Neural progenitor cell (in vitro differentiated cells): Measurements from ENCODE around the gene CCDC33. TPM values are rescaled to one million over a fixed set of nuclear protein-coding genes. Genes with fewer than 3 reads are reported as not detected.

Source experiments
- DNase-seq: peaks from one replicate; pipeline ENCODE4 v3.0.0-alpha.2; 2016; ENCODE audit warnings: low spot score
- H2AFZ ChIP-seq: fragments of 200-600 bp; sonication (generic); replicated peaks from 2 replicates; pipeline ENCODE4 v1.6.1; 2016; ENCODE audit warnings: antibody characterized with exemption
- H3F3A ChIP-seq: fragments of 200-600 bp; sonication (generic); 2 replicates; pipeline ENCODE4 v1.6.1; 2016; ENCODE audit warnings: antibody characterized with exemption, low read depth
- H3K27ac ChIP-seq: fragments of 200-600 bp; sonication (generic); 2 replicates; pipeline ENCODE4 v1.5.1; 2016; ENCODE audit warnings: mild to moderate bottlenecking
- H3K27me3 ChIP-seq: fragments of 200-600 bp; sonication (generic); 2 replicates; pipeline ENCODE4 v1.6.1; 2016; ENCODE audit warnings: mild to moderate bottlenecking, moderate library complexity
- H3K36me3 ChIP-seq: fragments of 200-600 bp; sonication (generic); 2 replicates; pipeline ENCODE4 v1.5.1; 2016
- H3K4me1 ChIP-seq: fragments of 200-600 bp; sonication (generic); 2 replicates; pipeline ENCODE4 v1.6.1; 2016; ENCODE audit warnings: mixed run types
- H3K4me2 ChIP-seq: fragments of 200-600 bp; sonication (generic); 2 replicates; pipeline ENCODE4 v1.6.1; 2016
- H3K4me3 ChIP-seq: fragments of 200-600 bp; sonication (generic); 2 replicates; pipeline ENCODE4 v1.5.1; 2016
- H3K79me2 ChIP-seq: fragments of 200-600 bp; sonication (generic); 2 replicates; pipeline ENCODE4 v1.6.1; 2016; ENCODE audit warnings: low read depth
- H3K9ac ChIP-seq: fragments of 200-600 bp; sonication (generic); 2 replicates; pipeline ENCODE4 v1.6.1; 2016
- H3K9me3 ChIP-seq: fragments of 200-600 bp; sonication (generic); 2 replicates; pipeline ENCODE4 v1.5.1; 2016; ENCODE audit warnings: low read depth
- H4K20me1 ChIP-seq: fragments of 200-600 bp; sonication (generic); 2 replicates; pipeline ENCODE4 v1.6.1; 2016; ENCODE audit warnings: low read depth
- H3K27ac Mint-ChIP-seq: 3 replicates; pipeline ENCODE4 v1.8.0; 2021; ENCODE audit warnings: mixed read lengths
- H3K27me3 Mint-ChIP-seq: 2 replicates; pipeline ENCODE4 v1.8.0; 2022; ENCODE audit warnings: low read depth, mild to moderate bottlenecking, inconsistent platforms, moderate library complexity, mixed read lengths; ENCODE audit not compliant: insufficient read depth
- H3K36me3 Mint-ChIP-seq: 3 replicates; pipeline ENCODE4 v1.8.0; 2021; ENCODE audit warnings: mixed read lengths
- H3K4me1 Mint-ChIP-seq: 3 replicates; pipeline ENCODE4 v1.8.0; 2021; ENCODE audit warnings: mixed read lengths
- H3K4me3 Mint-ChIP-seq: 3 replicates; pipeline ENCODE4 v1.8.0; 2021; ENCODE audit warnings: mild to moderate bottlenecking, moderate library complexity, mixed read lengths
- H3K9me3 Mint-ChIP-seq: 3 replicates; pipeline ENCODE4 v1.8.0; 2020; ENCODE audit warnings: mixed read lengths
- CTCF ChIP-seq: fragments of 200-600 bp; sonication (generic); IDR thresholded peaks from 2 replicates; pipeline ENCODE4 v1.5.1; 2017; ENCODE audit warnings: antibody characterized with exemption, mild to moderate bottlenecking
- EZH2 ChIP-seq: fragments of 200-600 bp; sonication (generic); IDR thresholded peaks from 2 replicates; pipeline ENCODE4 v1.6.1; 2017; ENCODE audit warnings: antibody characterized with exemption, mild to moderate bottlenecking, moderate library complexity
- EZH2phosphoT487 ChIP-seq: fragments of 200-600 bp; sonication (generic); IDR thresholded peaks from 2 replicates; pipeline ENCODE4 v1.6.1; 2017; ENCODE audit warnings: antibody characterized with exemption
- total RNA-seq: library from RNA; depleted of rRNA; stranded (reverse); fragments of >200 nt; gene quantifications from 2 replicates; pipeline ENCODE4 v1.2.3, GENCODE V29; 2015; ENCODE audit warnings: low replicate concordance

CCDC33 gene
- total RNA-seq, 1 donor from 2014 or later: not detected

DNA sequence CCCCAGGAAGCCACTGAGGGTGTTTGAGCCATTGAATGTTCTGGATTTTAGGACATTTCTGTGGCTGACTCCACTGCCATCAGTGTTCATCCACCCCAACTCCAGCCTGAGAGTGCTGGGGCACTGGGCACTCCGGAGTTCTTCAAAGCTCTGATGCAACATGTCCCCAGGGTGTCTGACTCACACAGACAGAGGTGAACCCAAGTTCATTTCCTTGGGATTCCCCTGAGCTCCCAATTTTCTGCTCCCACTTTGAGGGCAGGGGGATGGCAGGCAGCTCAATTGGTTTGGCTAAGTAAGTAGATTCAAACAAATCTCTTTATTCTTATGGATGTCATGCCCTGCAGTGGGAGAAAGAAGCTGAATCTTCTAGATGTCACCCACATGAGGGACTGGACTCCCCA, 35.7 kb upstream of the CCDC33 start:
- no peak for DNase-seq
- H4K20me1 ChIP-seq: no peaks in the 10 kb centered on the region
- H3K4me1 ChIP-seq: peaks cover 43% of the 10 kb centered on the region
- H3K4me2 ChIP-seq: no peak overlapping the region
- no peaks in the 10 kb centered on the region for H3K9me3 ChIP-seq
- H3K27ac ChIP-seq: no peak overlapping the region
- no peaks in the 10 kb centered on the region for H3K36me3 Mint-ChIP-seq
- no peaks in the 10 kb centered on the region for H3K79me2 ChIP-seq
- TF ChIP-seq CTCF: no peak
- no peak for TF ChIP-seq EZH2
- no peak for TF ChIP-seq EZH2phosphoT487
- no peaks in the 10 kb centered on the region for H3K9me3 Mint-ChIP-seq
- no peak overlapping the region for H3K4me3 ChIP-seq
- H3K4me1 Mint-ChIP-seq: peaks cover 51% of the 10 kb centered on the region
- H3K9ac ChIP-seq: no peak overlapping the region
- no peak overlapping the region for H2AFZ ChIP-seq
- peaks cover 21% of the 10 kb centered on the region for H3K27me3 Mint-ChIP-seq
- peaks cover 38% of the 10 kb centered on the region for H3F3A ChIP-seq
- H3K27me3 ChIP-seq: no peaks in the 10 kb centered on the region
- no peaks in the 10 kb centered on the region for H3K36me3 ChIP-seq
- no peak overlapping the region for H3K27ac Mint-ChIP-seq
- H3K4me3 Mint-ChIP-seq: peak overlapping the region; percentile 33

GRCh38 chr15:74200871-74201419, 35.2 kb upstream of the CCDC33 start:
- Histone ChIP-seq H2AFZ (no peak overlapping the region), H3K27ac (no peak overlapping the region), H3K9ac (no peak overlapping the region), H3F3A (peaks cover 38% of the 10 kb centered on the region), H3K4me3 (no peak overlapping the region), H3K4me2 (peak overlapping the region; percentile 76), H3K27me3 (no peaks in the 10 kb centered on the region), H3K4me1 (peaks cover 43% of the 10 kb centered on the region), H3K79me2 (no peaks in the 10 kb centered on the region), H4K20me1 (no peaks in the 10 kb centered on the region), H3K9me3 (no peaks in the 10 kb centered on the region), H3K36me3 (no peaks in the 10 kb centered on the region)
- H3K4me1 Mint-ChIP-seq: peaks cover 53% of the 10 kb centered on the region
- H3K27me3 Mint-ChIP-seq: peaks cover 25% of the 10 kb centered on the region
- DNase-seq: peak; percentile 13
- peak overlapping the region; percentile 33 for H3K4me3 Mint-ChIP-seq
- TF ChIP-seq EZH2phosphoT487 (no peak), EZH2 (no peak), CTCF (no peak)
- no peaks in the 10 kb centered on the region for H3K9me3 Mint-ChIP-seq
- no peak overlapping the region for H3K27ac Mint-ChIP-seq
- no peaks in the 10 kb centered on the region for H3K36me3 Mint-ChIP-seq

DNA sequence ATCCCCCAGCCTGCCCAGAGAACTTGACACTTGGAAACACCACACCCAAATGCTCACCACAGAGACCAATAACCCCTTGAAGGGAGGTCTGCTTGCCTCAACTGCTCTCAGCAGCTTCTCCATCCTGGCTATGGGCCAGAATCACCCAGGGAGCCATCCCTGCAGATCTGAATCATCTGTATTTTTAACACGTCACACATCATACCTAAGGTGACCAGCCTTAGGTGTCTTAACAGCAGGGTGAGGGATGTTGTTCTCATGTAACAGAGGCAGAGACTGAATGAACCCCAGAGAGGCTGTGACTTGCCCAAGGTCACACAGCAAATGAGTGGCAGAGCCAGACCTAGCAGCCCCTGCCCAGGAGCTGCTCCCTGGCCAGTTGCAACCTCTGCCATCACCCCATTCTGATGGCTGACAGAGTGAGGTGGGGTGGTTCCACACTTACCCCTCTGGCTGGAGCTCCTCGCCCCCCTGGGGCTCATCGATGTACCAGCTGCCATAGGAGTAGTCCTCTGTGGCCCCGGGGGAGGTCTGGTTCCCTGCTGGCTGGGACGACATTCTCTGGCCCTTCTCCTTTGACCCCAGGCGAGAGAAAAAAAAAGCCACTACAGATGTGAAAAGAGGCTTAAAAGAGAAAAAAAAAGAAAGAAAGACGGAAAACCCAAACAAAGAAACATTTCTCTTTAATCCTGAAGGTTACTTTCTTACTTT, 34.3 kb upstream of the CCDC33 start:
- Histone ChIP-seq H3K9me3 (no peaks in the 10 kb centered on the region), H3K9ac (no peak overlapping the region), H3K4me1 (peaks cover 43% of the 10 kb centered on the region), H4K20me1 (no peaks in the 10 kb centered on the region), H3K27ac (peak overlapping the region; percentile 23), H3K79me2 (no peaks in the 10 kb centered on the region), H3K27me3 (no peaks in the 10 kb centered on the region), H3F3A (peaks cover 38% of the 10 kb centered on the region), H3K4me3 (peak overlapping the region; percentile 38), H3K36me3 (no peaks in the 10 kb centered on the region), H3K4me2 (peak overlapping the region; percentile 76), H2AFZ (peak overlapping the region; percentile 53)
- peaks cover 61% of the 10 kb centered on the region for H3K4me1 Mint-ChIP-seq
- H3K9me3 Mint-ChIP-seq: no peaks in the 10 kb centered on the region
- peak overlapping the region; percentile 77 for H3K4me3 Mint-ChIP-seq
- H3K27ac Mint-ChIP-seq: peak overlapping the region; percentile 95
- H3K36me3 Mint-ChIP-seq: no peaks in the 10 kb centered on the region
- H3K27me3 Mint-ChIP-seq: peaks cover 25% of the 10 kb centered on the region
- DNase-seq: no peak
- TF ChIP-seq EZH2phosphoT487: no peak
- TF ChIP-seq EZH2: no peak
- TF ChIP-seq CTCF: no peak
